Fibroblast of skin of scalp (primary cell): ENCODE measurements around the gene FOXS1.
"Not testable (repeated sequence)": the region's sequence is repeated elsewhere in the genome, so short reads cannot be mapped to it uniquely, and the experiment has no call there.

Experiments used
- DNase-seq: peaks from one replicate; pipeline ENCODE4 v3.0.0-alpha.2; 2013

The FOXS1 gene

DNA sequence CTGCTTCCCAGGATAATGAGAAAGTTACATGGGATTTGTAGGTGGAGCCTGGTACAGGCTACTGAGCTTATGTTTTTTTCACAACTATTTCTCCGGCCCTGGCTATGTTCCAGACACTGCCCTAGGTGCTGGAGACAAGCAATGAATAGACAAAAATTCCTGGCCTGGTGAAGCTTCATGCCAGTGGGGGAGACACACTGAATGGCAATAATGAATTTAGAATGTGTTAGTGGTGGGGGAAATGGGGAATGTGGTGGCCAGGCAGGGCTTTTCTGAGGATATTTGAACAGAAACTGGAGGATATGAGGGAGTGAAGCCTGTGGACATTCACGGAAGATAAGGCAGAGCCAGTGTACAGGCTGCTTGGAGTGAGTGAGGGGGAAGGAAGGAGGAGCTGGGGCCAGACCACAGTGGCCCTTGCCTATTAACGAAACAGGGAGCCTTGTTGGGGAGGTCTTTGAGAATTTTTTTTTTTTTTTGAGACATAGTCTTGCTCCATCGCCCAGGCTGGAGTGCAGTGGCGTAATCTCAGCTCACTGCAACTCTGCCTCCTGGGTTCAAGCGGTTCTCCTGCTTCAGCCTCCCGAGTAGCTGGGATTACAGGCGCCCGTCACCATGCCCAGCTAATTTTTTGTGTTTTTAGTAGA is 6.6 kb downstream of the FOXS1 start:
- peak; percentile 50 for DNase-seq

DNA sequence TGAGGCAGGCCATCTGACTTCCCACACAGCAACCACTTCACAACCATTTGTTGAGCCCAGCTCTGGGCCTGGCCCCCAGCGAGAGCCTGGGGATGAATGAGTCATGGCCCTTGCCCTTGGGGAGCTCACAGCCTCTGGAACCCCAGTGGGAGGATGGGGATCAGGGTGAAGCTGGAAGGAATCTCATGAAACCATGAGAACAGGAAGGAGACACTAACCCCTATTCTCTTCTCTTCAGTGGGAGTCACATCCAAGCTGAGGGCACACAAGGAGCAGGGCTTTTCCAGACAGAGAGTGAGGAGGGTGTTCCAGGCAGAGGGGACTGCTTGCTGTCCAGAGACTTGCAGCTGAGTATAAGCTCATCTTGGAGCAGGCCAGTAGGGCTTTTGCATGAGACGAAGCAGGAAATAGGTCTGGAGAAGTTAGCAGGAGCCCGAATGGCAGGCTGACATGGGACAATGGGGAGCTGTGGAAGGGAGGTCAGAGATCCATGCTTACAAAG is 7.5 kb downstream of the FOXS1 start:
- DNase-seq, result peak; percentile 81

DNA sequence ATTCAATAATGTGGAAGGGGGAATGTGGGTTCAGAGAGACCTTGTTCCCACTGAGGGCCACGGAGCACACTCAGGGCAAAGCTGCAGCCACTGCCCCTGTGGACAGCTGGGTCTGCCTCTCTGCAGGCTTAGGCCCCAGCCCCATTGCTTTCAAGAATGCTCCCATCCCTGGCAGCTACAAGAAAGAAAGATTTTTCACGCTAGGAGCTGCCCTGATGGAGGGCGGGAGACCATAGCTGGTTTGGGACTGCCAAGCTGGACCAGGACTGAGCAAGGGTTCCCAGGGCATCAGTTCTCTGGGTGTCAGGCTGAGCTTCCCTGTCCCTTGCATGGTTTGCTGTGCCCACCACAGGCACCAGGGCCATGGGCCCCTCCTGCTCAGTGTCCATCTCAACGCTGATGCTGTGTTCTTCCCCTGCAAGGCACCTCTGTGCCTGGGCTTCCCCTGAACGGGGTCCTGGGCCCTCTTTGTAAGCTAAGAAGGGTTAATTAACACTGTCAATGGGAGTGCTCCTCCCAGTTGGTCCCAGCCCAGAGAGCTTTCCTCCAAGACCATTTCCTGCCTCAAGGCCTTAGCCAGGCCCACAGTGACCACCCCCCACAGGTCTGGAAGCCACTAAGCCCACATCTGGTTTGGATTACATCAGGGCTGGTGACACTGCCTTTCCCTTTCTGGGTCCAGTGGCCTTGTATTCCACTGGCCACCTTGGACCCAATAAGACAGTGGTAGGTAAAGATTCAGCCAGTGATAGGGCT is 8.4 kb downstream of the FOXS1 start:
- peak; percentile 74 for DNase-seq

DNA sequence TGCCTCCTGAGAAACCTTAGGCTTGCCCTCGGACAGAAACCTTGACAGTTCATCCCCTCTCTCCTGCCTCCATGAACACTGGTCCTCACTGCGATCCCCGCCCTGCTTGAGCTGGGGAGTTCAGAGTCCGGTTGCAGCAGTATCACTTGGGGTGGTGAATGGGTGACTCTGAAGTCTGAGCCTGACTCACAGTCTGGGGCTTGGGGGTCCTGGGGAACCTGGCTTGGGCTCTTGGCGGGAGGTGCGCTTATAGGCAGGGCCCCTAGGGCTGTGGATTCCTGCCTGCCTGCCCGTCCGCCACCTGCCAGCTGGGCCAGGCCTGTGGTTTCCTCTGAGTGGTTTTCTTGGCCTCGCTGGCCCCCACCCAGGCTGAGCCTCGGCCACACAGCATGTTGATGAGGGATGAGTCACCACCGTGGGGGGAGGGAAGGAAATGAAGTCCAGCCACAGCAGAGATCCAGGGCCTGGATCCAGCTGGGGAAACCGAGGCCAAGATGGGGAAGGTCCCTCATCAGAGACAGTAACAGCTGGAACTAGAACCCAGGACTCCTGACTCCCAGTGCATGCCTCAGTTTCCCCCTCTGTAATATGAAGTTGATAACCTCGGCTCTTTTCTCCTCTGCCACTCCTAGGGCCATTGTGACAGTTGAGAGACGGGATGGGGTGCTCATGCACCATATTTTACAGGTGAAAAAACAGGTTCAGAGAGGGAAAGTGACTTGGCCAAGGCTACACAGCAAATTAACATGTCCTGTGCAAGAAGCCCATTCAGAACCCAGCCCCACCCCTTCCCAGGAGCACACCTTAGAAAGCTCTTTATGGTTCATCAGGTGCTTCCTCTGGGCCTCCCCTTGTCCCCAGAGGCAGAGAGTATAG is 9.2 kb downstream of the FOXS1 start:
- peak; percentile 91 for DNase-seq

DNA sequence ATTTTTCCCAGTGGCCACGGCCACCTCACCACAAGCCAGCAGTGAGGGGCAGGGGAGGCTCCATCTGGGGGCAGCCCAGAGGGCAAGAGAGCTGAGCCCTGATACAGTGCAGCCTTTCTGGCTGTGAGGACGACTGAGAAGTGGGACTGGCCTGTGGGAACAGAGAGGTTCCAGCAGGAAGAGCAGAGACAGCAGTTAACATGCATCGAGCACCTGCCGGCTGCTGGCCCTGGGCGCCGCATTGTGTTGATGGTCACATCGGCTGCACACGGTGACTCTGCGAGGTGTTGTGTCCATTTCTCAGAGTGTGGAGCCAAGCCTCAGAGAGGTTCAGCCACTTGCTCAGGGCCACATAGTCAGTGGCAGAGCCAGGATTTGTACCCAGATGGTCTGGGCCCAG is 9.8 kb downstream of the FOXS1 start:
- no peak for DNase-seq

DNA sequence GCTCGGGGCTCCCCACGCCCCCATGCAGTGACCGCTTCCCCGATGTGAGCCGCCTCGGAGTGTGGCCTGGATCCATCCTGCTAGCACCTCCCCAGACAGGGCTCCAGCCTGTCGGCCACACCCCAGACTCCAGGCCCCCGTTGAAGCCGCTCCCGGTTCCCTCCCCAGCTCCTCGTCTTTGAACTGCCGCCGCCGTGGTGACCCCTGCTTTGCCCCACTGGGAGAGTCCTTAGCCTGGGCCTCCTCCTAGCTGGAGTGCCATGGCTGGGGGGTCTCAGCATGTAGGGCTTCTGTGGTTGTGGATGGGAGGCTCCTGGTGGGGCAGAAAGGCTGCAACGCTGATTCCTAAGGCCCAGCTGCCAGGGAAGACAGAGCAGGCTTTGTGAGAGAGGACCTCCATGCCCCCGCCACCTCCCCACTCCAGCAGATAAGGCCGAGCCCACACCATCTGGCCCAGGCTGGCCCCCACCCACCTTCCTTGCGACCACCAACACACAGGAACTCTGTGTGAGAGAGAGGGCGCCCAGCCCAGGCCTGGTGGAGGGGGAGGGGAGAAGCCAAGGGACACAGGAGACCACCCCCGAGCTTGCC is 11.4 kb downstream of the FOXS1 start:
- DNase-seq, result no peak

DNA sequence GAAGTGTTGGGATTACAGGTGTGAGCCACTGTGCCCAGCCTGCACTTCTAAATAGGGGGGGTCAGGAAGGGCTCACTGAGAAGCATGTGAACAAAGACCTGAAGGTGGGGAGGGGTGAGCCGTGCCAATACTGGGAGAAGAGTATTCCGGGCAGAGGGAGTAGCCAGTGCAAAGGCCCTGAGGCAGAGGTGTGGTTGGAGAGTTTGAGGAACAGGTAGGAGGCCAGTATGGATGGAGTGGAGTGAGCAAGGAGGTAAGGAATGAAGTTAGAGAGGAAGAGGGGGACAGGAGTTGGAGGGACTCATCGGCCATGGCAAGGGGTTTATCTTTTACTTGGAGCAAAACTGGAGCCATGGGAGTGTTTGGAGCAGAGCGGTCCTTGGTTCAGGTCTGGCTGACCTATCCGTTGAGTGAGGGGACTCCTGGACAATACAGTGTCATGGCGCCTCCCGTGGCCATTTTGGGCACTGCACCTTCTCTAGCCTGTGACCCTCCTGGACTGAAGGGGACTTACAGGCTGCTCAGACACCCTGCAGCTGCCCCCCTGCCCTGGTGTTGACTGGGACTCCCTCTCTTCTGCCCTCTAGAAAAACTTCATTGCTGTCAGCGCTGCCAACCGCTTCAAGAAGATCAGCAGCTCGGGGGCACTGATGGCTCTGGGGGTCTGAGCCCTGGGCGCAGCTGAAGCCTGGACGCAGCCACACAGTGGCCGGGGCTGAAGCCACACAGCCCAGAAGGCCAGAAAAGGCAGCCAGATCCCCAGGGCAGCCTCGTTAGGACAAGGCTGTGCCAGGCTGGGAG is 12.1 kb downstream of the FOXS1 start:
- DNase-seq, result peak; percentile 46

DNA sequence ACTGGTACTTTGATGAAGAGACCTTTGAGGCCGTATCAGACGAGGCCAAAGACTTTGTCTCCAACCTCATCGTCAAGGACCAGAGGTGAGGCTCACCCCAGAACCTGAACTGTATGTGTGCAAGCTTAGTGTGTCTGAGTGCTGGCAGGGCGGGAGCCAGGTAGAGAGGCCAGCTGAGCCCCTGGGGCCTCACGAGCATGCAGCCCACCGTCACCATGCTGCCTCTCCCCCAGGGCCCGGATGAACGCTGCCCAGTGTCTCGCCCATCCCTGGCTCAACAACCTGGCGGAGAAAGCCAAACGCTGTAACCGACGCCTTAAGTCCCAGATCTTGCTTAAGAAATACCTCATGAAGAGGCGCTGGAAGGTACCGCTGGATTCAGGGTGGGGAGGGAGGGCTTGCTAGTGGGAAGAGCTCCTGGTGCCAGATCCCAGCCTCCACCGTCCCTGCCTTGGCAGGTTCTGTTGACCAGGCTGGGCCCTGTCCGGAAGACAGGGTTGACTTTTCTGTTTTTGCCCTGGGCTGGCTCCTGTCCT is 13.6 kb downstream of the FOXS1 start:
- DNase-seq, result no peak

DNA sequence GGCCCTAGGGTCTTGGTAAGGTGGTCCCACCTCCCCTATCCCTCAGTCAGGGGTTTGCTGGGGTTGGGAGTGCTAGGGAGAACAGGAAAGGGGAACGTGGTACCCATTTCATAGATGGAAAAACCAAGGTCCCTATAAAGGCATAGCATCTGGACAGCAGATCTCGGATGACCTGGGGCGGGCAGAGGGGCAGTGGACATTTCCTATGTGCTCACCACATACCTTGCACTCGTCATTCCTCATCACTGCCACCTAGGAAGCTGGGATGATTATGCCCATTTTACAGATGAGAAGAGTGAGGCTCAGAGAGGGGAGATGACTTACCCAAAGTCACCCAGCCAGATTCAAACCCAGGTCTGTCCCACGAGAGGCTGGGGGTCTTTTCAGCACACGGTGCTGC is 14.2 kb downstream of the FOXS1 start:
- DNase-seq, result no peak

DNA sequence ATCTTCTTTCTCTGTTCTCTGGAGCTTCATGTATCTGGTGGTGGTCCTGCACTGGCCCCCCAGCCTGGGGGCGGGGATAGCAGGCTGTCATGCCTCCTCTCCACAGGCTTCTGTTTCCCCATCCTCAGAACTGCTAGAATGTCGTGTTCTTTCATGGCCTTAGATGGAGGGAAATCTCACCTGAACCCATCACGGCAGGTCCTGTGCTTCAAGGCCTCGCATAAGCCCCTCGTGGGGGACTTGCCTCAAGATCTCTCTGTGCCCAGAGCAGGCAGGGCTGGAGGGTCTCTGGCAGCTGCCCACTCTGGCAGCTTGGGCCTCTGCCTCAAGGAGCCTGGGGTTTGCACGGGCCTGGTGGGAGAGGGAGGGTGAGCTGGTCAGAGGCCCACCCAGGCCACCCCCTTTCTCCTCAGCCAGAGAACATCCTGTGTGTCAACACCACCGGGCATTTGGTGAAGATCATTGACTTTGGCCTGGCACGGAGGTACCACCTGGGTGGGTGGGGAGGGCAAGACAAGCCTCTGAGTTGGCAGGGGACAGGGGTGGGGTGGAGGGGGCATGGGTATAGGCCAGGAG is 14.9 kb downstream of the FOXS1 start:
- no peak for DNase-seq

DNA sequence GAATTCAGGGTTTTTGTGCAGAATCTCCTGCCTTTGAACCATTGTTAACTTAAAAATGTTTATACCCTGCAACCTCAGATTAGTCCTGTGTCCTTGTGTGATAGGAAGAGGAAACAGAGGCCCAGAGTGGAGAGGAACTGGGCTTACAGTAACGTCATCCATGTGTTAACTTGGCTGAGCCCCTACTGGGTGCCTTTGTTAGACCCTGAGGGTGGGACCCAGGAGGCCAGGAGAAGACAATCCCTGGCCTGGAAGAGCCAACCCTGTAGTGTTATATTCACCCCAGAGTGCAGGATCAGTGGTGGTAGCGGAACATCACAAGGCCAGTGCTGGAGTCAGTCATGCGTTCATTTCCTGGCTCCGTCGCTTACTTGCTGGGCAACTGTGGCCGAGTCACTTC is 15.7 kb downstream of the FOXS1 start:
- DNase-seq, result no peak

DNA sequence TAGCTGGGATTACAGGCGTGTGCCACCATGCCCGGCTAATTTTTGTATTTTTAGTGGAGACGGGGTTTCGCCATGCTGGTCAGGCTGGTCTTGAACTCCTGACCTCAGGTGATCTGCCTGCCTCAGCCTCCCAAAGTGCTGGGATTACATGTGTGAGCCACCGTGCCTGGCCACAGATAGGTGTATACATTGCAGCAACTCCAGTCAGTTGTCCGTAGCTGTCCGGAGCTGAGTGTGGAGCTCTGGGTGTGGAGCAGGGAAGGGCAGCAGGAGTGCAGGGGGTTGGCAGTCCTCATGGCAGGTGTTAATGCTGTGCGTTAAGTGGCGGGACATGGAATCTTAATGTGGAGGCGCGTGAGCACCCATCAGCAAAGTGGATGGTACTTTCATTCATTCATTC is 17.4 kb downstream of the FOXS1 start:
- DNase-seq, result not testable (repeated sequence)

DNA sequence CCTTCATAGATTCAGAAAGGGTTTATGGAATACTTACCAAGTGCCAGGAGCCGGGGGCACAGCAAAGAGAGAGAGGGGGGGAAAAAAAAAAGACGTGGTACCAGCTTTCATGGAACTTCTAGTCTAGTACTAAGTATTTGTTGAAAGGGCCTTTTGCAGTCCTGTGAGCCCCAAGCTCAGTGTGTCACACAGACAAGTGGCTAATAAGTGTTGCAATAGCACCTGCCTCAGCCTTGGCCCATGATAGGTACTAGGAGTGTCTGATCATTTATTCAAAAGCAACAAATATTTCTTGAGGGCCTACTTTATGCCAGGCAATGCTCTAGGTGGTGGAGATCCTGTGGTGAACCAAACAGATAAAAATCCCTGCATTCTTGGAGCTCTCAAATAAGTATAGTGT is 18.3 kb downstream of the FOXS1 start:
- no peak for DNase-seq

DNA sequence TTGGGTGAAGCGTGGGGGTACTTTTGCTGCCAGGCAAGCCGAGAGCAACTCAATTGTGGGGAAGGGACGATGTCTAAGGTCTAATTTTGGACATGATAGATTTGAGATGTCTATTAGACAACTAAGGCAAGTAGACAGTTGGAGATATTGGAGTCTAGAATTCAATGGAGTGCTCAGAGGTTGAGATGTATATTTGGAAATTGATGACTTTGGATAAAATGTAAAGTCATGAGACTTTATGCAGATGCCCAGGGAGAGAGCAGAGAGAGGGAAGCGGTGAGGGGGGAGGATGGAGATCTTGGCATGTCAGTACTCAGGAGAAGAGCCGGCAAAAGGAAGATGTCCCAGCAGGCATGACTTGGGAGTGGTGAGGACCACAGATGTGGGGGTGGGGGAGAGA is 19.3 kb downstream of the FOXS1 start:
- no peak for DNase-seq

DNA sequence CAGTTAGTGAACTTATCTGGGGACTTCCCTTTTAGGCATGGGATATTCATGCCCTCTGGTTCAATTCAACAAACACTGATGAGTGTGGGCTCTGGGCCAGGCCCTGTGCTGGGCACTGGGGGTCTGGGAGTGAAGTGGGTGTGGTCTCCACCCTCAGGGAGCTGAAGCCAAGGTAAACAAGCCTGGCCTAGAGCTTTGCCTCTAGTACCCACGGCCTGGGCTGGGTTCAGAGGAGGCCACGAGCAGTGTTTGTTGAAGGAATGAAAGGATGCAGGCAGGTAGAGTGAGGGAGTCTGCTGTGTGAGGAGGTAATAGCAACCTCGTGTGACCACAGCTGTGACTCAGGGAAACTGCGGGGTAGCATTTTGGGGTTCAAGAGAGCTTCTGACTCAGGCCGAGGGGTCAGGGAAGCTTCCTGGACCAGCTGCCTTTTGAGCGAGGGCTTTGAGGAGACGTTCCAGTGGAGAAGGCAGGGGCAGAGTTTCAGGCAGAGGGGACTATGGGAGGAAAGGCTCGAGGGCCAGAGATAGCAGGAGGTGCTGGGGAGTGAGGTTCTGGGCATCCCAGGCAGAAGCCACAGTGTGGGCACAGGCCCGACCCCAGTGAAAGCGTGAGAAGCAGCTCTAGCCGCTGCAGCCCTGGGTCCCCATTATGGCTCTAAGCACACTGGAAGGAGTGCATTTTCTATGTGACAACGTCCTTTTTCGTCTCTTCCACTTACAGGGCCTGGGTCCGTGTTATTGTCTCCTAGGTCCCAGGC is 20.7 kb downstream of the FOXS1 start:
- no peak for DNase-seq

DNA sequence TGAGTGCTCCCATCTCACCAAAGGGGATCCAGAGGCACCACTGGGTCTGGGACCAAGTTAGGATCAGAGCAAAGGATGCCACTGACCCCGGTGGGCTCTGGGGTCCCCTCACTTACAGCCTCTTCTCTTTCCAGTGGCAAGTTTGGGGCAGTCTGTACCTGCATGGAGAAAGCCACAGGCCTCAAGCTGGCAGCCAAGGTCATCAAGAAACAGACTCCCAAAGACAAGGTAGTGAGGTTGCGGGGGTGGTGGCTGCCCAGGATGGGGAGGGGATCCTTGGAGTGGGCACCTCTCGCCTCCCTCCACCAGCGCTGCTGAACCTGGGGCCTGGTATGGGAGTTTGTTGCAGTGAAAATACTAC is 21.3 kb downstream of the FOXS1 start:
- no peak for DNase-seq

DNA sequence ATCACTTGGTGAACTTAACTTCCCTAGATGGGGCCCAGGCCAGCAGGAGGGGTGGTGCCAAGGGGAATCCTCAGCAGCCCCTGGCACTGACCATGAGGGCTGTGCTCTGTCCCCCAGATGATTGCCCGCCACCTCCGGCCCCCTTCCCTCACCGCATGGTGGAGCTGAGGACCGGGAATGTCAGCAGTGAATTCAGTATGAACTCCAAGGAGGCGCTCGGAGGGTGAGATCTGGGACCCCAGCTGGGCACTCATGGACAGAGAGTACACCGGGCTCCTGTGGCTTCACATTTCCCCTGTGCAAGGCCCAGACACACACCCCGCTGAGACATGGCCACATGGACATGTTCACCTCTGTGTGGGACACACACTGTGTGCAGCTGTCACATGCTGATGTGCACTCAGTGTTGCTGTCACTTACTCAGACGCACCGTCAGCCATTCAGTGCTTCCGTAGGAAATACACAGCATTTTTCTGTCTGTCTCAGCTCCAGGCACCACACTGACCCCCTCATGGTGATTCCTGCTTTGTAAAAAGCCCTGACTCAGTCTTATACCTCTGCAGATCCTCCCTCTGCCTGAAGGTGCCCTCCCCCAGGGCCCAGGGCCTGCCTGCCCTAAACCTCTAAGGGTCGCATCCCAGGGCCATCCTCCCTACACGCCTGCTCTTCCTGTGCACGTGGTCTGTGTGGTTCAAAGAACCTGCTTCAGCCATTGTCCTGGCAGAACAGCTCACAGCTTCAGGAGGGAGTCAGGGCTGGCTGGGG is 21.9 kb downstream of the FOXS1 start:
- DNase-seq, result no peak

DNA sequence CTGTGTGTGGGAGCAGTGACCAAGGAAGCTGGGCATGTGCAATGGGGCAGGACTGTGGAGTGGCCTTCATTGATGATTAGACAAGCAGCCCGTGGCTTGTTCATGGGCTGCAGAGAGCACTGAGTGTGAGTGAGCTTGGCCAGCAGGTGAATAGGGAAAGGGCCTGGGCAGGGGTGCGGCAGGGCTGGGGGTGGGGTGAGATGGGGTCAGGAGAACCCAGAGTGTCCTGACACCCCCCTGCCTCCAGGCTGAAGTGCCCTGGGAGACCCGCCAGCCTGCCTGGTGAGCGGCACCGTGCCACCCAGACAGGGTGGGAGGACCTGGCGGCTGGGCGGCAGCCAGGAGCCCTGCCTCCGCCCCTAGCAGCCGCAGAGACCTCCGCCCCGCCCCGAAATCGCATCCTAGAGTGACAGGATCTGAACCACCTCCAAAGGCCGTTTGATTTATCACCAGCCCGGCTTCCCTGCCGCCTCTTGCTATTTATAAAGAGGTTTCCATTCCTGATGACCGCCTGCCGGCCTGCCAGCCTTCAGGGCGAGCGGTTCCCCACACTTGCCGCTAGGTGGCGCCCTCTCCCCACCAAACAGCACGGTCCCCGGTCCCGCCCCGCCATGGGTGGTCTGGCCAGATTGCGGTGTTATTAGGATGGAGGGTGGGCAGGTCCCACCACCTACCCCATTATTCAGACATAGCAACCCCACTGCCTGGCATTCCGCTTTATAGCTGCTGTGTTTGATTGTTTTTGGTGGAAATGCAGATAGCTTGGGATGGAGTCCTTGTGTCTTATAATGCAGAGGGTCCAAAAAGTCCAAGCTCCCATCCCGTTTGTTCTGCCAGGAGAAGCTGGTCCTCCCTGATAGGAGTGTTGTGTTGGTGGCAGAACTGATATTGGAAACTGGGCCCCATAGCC is 22.7 kb downstream of the FOXS1 start:
- peak; percentile 67 for DNase-seq

DNA sequence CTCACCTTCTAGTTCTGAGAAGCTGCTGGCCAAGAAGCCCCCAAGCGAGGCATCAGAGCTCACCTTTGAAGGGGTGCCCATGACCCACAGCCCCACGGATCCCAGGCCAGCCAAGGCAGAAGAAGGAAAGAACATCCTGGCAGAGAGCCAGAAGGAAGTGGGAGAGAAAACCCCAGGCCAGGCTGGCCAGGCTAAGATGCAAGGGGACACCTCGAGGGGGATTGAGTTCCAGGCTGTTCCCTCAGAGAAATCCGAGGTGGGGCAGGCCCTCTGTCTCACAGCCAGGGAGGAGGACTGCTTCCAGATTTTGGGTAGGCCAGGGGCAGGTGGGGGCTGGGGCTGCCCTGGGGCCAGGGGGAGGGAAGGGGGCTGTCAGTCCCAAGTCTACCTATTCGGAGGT is 24.0 kb downstream of the FOXS1 start:
- no peak for DNase-seq
